PFSK-1 (cell line): ENCODE results near the gene ARL8B.

Source experiments
- FOXP2 ChIP-seq: optimal IDR thresholded peaks from 2 replicates; pipeline ENCODE3; 2011; ENCODE audit warnings: borderline replicate concordance, control low read depth, inconsistent platforms; ENCODE audit not compliant: insufficient read depth; ENCODE audit errors: extremely low read length, extremely low read depth
- POLR2AphosphoS5 ChIP-seq: IDR thresholded peaks from 2 replicates; pipeline ENCODE4 v1.6.1; 2012; ENCODE audit warnings: low read depth, mild to moderate bottlenecking, control low read depth, low read length, moderate library complexity
- REST ChIP-seq, 2 experiments: IDR thresholded peaks; 2 replicates each; pipeline versions ENCODE4 v1.6.1 to v1.8.0; 2011 to 2012; ENCODE audit warnings: low read depth in 2 of 2, low read length in 2 of 2, control low read depth in 1 of 2, inconsistent platforms in 1 of 2, mild to moderate bottlenecking in 1 of 2, moderate library complexity in 1 of 2; ENCODE audit not compliant: insufficient read depth in 1 of 2
- SIN3A ChIP-seq: IDR thresholded peaks from 2 replicates; pipeline ENCODE4 v1.6.1; 2012; ENCODE audit warnings: mild to moderate bottlenecking, low read length, moderate library complexity, borderline replicate concordance; ENCODE audit not compliant: insufficient read depth
- TAF1 ChIP-seq: IDR thresholded peaks from 2 replicates; pipeline ENCODE4 v1.6.1; 2012; ENCODE audit warnings: low read length, control low read depth, borderline replicate concordance; ENCODE audit not compliant: insufficient read depth

The ARL8B gene

GRCh38 chr3:5229414-5229813 is 107.3 kb downstream of the ARL8B start:
- no peak for TF ChIP-seq FOXP2
- no peak for TF ChIP-seq TAF1
- no peak for TF ChIP-seq SIN3A
- no peak for TF ChIP-seq REST (IDR thresholded peaks at IDR 0.05; ENCODE audit: insufficient read depth in 1 of 2, low read depth in 2 of 2, low read length in 2 of 2)
- TF ChIP-seq POLR2AphosphoS5, result no peak
